Measurements from ENCODE around the gene KCTD8.

DNA sequence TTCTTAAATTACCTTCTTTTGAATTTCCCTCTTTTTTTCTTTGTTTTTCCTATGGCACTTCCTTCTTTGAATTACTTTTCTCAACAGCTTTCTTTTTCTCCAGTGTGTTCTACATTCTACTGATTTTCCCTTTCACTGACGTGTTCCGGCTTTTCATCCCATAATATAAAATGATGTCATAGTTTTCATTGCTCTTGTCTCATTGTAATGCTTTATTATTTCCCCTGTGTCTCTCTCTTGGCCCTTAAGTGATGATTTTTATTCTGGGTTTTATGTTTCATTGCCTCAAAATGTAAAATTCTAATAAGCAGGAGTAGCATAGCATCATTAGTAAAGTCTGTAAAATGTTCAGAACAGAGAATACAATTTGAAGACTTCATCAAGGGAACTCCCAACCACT, 299.3 kb downstream of the KCTD8 start:
- TF ChIP-seq, protein P1, sequence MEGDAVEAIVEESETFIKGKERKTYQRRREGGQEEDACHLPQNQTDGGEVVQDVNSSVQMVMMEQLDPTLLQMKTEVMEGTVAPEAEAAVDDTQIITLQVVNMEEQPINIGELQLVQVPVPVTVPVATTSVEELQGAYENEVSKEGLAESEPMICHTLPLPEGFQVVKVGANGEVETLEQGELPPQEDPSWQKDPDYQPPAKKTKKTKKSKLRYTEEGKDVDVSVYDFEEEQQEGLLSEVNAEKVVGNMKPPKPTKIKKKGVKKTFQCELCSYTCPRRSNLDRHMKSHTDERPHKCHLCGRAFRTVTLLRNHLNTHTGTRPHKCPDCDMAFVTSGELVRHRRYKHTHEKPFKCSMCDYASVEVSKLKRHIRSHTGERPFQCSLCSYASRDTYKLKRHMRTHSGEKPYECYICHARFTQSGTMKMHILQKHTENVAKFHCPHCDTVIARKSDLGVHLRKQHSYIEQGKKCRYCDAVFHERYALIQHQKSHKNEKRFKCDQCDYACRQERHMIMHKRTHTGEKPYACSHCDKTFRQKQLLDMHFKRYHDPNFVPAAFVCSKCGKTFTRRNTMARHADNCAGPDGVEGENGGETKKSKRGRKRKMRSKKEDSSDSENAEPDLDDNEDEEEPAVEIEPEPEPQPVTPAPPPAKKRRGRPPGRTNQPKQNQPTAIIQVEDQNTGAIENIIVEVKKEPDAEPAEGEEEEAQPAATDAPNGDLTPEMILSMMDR (IDR thresholded peaks at IDR 0.05) = no peak
- TF ChIP-seq EP300 (IDR thresholded peaks at IDR 0.05) (no peak), POLR2A (IDR thresholded peaks at IDR 0.05) (no peak)

All from suprapubic skin (tissue), 3 donors.